Measurements from ENCODE around the gene ZNF177.
A peak's percentile ranks its signal among the peaks of the same experiment; 100 is the strongest.
"Not testable (repeated sequence)": the region's sequence is repeated elsewhere in the genome, so short reads cannot be mapped to it uniquely, and the experiment has no call there.

The ZNF177 gene

GRCh38 chr19:9362905-9363304 lies at the start of gene ZNF177:
Gene ZNF177 (plus strand): TSS chr19:9363013. CDS start chr19:9378312, 15,299 bp downstream.
- DNase-seq = no peak

DNA sequence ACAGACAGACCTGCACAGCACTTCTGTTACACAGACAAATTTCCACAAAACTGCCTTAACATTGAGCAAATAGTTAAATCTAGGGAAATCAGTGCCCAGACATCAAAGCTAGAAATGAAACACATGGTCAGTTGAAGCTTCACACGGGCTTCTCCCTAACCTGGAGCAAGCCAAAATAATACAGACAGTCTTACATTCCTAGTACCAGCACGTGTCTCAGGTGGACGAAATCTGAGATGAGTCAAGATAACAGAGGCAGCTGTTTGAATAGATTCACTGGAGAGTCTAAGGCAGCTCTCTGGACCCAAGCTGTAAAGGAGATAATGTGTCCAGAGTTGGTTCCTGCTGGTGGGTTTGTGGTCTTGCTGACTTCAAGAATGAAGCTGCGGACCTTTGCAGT lies 49.1 kb upstream of the ZNF177 start:
- DNase-seq = no peak

- DNase-seq = no peak
These were observed 41.5 kb upstream of the ZNF177 start for GRCh38 chr19:9321338-9321737.

- DNase-seq = not testable (repeated sequence)
These were observed 41.1 kb upstream of the ZNF177 start for GRCh38 chr19:9321756-9322155.

DNA sequence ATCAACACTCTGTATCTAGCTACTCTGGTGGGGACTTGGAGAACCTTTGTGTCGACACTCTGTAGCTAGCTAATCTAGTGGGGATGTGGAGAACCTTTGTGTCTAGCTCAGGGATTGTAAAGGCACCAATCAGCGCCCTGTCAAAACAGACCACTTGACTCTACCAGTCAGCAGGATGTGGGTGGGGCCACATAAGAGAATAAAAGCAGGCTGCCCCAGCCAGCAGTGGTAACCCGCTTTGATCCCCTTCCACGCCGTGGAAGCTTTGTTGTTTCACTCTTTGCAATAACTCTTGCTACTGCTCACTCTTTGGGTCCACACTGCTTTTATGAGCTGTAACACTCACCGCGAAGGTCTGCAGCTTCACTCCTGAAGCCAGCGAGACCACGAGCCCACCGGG lies 40.6 kb upstream of the ZNF177 start:
- not testable (repeated sequence) for DNase-seq

DNA sequence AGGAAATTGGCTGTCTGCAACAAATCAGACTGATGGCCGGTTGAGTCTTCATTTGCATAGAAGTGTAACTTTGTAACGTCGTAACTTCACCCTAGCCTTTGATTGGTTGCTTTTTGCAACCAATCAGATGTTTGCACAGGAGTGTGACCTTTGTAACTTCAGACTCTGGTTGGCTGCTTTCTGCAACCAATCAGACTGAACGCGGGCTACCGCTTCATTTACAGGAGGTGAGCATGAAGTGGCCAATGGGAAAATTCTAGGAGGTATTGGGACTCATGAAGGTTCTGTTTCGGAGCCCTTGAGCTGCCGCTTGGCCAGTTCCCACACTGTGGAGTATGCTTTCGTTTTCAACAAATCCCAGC lies 39.3 kb upstream of the ZNF177 start:
- DNase-seq = no peak

DNA sequence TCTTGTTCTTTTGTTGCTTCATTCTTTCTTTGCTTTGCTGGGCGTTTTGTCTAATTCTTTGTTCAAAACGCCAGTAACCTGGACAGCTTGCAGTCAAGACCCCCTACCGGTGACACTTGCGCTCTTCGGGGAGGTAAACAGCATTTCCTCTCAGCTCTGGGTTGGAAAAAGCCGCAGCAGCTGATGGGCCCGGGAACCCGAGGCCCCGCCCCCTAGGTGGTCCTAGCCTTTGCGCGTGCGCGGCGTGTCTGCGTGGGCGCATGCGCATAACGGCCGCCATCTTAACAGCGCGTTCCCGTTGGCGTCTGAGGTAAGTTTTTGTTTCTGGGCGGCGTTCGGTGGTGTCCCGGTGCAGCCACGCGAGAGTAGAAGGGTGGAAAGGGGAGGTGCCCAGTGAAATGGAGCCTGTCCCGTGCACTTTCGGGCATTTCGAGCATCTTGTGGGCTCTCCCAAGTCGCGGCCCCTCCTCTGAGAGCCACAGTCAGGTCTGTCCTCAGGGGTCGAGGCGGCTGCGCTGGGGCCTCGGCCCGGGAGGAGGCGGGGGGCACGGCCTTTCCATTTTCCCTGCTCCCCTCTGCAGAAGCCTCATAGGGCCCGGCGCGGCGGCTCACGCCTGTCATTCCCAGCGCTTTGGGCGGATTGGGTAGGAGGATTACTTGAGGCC lies 38.8 kb upstream of the ZNF177 start, which contains the start of gene ZNF559:
TSS of gene ZNF559 (plus strand) at position 261 of the 665 bp plus-strand sequence. CDS start 14,371 bp downstream, outside the sequence.
- peak; percentile 93 for DNase-seq

DNA sequence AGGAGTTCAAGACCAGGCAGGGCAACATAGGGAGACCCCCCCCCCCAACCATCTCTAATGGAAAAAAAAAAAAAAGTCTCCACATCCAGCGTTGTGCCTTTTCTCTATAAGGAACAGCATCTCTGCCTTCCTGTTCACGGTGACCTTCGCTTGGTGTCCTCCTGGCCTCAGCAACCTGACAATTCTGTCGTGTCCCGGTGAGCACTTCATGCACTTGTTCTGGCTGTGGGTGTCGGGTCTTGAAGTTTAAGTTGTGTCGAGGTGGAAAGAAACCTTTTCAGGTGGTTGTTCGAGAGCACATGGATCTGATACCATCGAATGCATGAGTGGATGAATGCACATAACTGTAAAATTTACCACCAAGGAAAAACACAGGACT lies 38.2 kb upstream of the ZNF177 start:
- DNase-seq = no peak

- DNase-seq = no peak
These were observed 32.8 kb upstream of the ZNF177 start for GRCh38 chr19:9329999-9330398.

DNA sequence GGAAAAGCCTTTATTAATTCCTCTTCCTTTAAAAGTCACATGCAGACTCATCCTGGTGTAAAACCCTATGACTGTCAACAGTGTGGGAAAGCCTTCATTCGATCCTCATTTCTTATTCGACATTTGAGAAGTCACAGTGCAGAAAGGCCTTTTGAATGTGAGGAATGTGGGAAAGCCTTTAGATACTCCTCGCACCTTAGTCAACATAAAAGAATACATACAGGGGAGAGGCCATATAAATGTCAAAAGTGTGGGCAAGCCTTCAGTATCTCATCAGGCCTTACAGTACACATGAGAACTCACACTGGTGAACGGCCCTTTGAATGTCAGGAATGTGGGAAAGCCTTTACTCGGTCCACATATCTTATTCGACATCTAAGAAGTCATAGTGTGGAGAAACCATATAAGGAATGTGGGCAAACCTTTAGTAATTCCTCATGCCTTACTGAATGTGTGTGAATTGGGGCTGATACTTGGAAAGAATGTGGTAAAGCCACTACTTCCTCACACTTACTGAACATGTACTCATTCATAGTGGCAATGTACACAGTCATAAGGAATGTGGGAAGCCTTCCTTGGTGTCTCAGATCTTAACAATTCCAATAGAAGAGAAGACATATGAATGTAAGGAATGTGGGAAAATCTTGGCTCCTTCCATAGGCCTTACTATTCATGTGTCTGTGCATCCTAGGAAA lies 20.1 kb upstream of the ZNF177 start:
- no peak for DNase-seq

- no peak for DNase-seq
These were observed 17.8 kb upstream of the ZNF177 start for GRCh38 chr19:9345005-9345404.

- DNase-seq = no peak
These were observed 14.6 kb upstream of the ZNF177 start for GRCh38 chr19:9348253-9348652.

GRCh38 chr19:9348671-9349070 lies 14.1 kb upstream of the ZNF177 start:
- no peak for DNase-seq

DNA sequence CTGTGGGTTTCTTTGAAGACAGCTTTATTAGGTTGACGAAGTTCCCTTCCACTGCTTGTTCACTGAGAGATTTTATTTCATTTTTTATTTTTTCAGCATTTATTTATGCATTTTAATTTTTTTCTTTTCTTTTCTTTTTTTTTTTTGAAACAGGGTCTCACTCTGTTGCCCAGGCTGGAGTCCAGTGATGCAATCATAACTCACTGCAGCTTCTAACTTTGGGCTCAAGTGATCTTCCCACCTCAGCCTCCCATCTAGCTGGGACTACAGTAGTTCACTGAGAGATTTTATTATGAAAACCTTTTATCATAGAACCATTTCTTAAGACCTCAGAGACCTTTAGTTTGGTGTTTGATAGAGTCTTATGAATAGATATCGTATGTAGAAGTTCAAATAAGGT lies 10.3 kb upstream of the ZNF177 start:
- no peak for DNase-seq

DNA sequence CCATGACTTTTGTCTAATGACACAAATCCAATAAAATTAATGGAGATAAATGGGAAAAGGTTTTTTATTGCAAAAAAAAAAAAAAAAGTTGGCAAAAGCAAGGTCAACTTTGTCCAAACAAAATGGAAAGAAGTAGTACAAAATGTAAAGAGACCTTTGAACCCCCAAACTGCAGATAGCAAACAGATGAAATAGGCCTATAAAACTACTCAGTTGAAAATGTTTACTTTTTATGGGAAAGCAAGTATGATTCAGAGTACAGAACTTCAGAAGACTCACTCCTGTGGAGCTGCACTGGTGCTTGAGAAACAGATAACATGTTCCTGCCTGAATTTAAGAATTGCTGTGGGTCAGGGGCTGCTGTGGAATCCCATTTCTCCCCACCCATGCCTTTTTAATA lies 9.8 kb upstream of the ZNF177 start:
- DNase-seq = no peak

DNA sequence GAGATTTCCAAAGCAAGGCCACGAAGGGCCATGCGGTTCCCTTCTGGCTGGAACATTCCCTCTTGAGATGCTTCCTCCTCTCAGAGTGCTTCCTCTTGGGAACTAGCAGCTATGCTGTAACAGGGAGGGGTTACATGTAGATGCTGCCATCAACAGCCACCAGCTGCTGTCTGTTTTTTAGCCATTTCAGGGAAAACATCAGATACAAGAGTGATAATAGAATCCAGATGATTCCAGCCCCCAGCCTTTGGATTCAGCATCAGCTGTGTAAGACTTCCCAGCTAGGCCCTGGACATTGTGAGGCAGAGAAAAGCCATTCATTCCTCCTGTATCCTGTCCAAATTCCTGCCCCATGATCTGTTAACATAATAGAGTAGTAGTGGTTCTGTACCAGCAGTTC lies 8.2 kb upstream of the ZNF177 start:
- DNase-seq = no peak

DNA sequence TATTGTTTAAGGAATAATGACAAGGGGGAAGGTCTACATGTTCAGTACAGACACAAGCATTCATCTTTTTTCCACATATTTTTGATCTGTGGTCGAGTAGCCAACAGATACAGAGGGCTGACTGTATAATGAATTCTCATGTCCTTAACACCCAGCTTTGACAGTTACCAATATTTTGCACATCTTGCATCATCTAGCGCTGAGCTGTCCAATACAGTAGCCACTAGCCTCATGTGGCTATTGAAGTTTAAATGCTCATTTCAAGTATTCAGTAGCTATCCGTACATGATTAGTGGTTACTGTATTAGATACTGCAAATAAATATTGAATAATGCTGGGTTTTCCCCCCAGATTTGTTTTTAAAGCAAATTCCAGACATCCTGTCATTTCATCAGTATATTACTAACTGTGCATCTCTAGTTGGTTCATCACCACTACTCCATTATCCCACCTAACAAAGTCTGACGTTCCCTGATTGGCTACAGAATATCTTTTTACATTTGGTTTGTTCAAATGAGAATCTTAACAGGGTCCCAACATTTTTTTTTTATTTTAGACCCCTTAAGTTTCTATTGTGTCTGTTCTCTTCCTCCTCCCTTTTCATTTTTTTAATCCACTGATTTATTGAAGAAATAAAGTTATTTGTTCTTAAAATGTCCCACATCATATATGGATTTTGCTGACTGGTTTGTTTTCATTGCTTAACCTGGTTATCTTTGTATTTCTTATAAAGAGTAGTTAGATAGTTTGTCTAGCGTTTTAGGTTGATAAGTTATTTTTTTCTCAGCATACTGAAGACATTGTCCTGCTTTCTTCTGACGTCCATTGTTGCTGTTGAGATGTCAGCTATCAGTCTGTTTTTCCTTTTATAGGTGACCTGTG lies 8.2 kb downstream of the ZNF177 start:
- DNase-seq = no peak

DNA sequence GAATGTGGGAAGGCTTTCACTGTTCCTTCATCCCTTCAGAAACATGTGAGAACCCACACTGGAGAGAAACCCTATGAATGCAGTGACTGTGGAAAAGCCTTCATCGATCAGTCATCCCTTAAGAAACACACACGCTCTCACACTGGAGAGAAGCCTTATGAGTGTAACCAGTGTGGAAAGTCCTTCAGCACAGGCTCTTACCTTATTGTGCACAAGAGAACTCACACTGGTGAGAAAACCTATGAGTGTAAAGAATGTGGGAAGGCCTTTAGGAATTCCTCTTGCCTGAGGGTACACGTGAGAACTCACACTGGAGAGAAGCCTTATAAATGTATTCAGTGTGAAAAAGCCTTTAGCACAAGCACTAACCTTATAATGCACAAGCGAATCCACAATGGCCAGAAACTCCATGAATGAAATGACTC lies 18.6 kb downstream of the ZNF177 start:
- no peak for DNase-seq

- DNase-seq = peak; percentile 85
These were observed 44.1 kb downstream of the ZNF177 start for GRCh38 chr19:9406798-9407352.

DNA sequence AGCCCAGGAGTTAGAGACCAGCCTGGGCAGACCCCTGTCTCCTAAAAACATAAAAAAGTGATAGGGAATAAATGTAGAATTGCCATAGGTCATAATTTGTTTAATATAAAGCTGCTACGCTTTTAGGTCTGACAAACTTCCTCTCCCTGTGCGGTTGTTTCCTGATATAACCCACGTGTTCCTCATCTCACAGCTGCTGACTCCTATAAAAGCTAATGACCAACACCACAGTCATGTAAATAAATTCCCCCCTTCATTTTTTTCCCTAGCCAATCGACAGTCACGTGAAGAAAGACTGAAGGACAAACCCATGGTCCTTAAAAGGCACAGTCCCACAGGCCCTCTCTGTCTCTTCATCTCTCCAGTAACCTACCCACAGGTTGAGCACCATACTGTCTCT lies 45.0 kb downstream of the ZNF177 start:
- DNase-seq = no peak

- DNase-seq = no peak
These were observed 50.6 kb downstream of the ZNF177 start for GRCh38 chr19:9413240-9413954.

GRCh38 chr19:9427941-9428340 lies 65.1 kb downstream of the ZNF177 start:
- DNase-seq = no peak

- DNase-seq = no peak
These were observed 67.6 kb downstream of the ZNF177 start for GRCh38 chr19:9430444-9430843.
